ENCODE measurements around the gene PDHX. TPM values are rescaled to one million over a fixed set of nuclear protein-coding genes. Genes with fewer than 3 reads are reported as not detected.
A peak's percentile ranks its signal among the peaks of the same experiment; 100 is the strongest.

The PDHX gene
- total and polyA plus RNA-seq, 2 of the 4 experiments (the other 2 are of a cell fraction): 19.8 to 26.7 TPM

- H3K27ac ChIP-seq (ENCODE audit: insufficient read depth, low read length): no peak overlapping the region
- H3K18ac ChIP-seq (ENCODE audit: low read depth, low read length): peak overlapping the region; percentile 56; the same call in 1 of the 2 replicates
- peak overlapping the region; percentile 21 for H2BK5ac ChIP-seq (ENCODE audit: low read depth, low read length, poor library complexity, severe bottlenecking)
- peak overlapping the region; percentile 93 for H2BK120ac ChIP-seq (ENCODE audit: low read depth, low read length)
- no peaks in the 10 kb centered on the region for H4K20me1 ChIP-seq (ENCODE audit: insufficient read depth, low read length)
- no peak for ATAC-seq (ENCODE audit: low read depth)
- H3K4me1 ChIP-seq (ENCODE audit: control insufficient read depth, insufficient read depth, low read length): peaks cover 13% of the 10 kb centered on the region
- H3K4me2 ChIP-seq (ENCODE audit: low read depth, low read length): no peak overlapping the region
- BruUV-seq (replicated peaks): no TSS peak
- H3K9me3 ChIP-seq (ENCODE audit: control insufficient read depth, insufficient read depth, low read length): no peaks in the 10 kb centered on the region
- H3K27me3 ChIP-seq (ENCODE audit: control insufficient read depth, insufficient read depth, low read length): no peaks in the 10 kb centered on the region
- H3K4ac ChIP-seq (ENCODE audit: low read depth, low read length): peak overlapping the region; percentile 92
- H4K91ac ChIP-seq (ENCODE audit: insufficient read depth, low read depth, low read length): peak overlapping the region; percentile 92
- H3K14ac ChIP-seq (replicated peaks; ENCODE audit: low read depth, low read length): peak overlapping the region; percentile 88
- dilution Hi-C loops (cut with HindIII; ENCODE audit: low sequenced_read_pairs, unreplicated experiment): no loop called here
- no peak for TF ChIP-seq RAD21 (IDR thresholded peaks at IDR 0.05; ENCODE audit: low read length)
- TF ChIP-seq SMC3 (IDR thresholded peaks at IDR 0.05; ENCODE audit: low read depth, low read length): no peak
- TF ChIP-seq BHLHE40 (IDR thresholded peaks at IDR 0.05; ENCODE audit: low read depth, low read length): no peak
- TF ChIP-seq MXI1 (IDR thresholded peaks at IDR 0.05; ENCODE audit: borderline replicate concordance, low read depth, low read length): no peak
- TF ChIP-seq FOS (IDR thresholded peaks at IDR 0.05; ENCODE audit: low read depth, low read length): no peak
- no peak for TF ChIP-seq CTCF (conservative IDR thresholded peaks at IDR 0.05; ENCODE audit: low read depth, low read length)
- TF ChIP-seq NFE2L2 (IDR thresholded peaks at IDR 0.05; ENCODE audit: low read depth, low read length): no peak
- TF ChIP-seq, protein P1, sequence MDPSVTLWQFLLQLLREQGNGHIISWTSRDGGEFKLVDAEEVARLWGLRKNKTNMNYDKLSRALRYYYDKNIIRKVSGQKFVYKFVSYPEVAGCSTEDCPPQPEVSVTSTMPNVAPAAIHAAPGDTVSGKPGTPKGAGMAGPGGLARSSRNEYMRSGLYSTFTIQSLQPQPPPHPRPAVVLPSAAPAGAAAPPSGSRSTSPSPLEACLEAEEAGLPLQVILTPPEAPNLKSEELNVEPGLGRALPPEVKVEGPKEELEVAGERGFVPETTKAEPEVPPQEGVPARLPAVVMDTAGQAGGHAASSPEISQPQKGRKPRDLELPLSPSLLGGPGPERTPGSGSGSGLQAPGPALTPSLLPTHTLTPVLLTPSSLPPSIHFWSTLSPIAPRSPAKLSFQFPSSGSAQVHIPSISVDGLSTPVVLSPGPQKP (IDR thresholded peaks at IDR 0.05; ENCODE audit: borderline replicate concordance, low read depth, low read length): no peak
- no peak for TF ChIP-seq MAFK (IDR thresholded peaks at IDR 0.05; ENCODE audit: low read depth, low read length)
- no peak for TF ChIP-seq MAZ (IDR thresholded peaks at IDR 0.05; ENCODE audit: borderline replicate concordance, low read depth, low read length)
- TF ChIP-seq RCOR1 (IDR thresholded peaks at IDR 0.05; ENCODE audit: insufficient replicate concordance, low read length): no peak
- no peak for TF ChIP-seq RFX5 (IDR thresholded peaks at IDR 0.05; ENCODE audit: low read depth, low read length)
- TF ChIP-seq CHD1 (IDR thresholded peaks at IDR 0.05; ENCODE audit: low read depth, low read length): no peak
- no peak for TF ChIP-seq USF2 (IDR thresholded peaks at IDR 0.05; ENCODE audit: low read depth, low read length)
- TF ChIP-seq CEBPB (IDR thresholded peaks at IDR 0.05; ENCODE audit: low read depth, low read length): no peak
- TF ChIP-seq POLR2A (IDR thresholded peaks at IDR 0.05; ENCODE audit: low read depth, low read length): no peak
- intact Hi-C loops (cut with micrococcal nuclease): no loop called here
- H2AK5ac ChIP-seq (ENCODE audit: low read depth, low read length): peak overlapping the region; percentile 90
- H3K79me1 ChIP-seq (ENCODE audit: low read depth in 1 of 2, low read length in 2 of 2): peaks cover 0 to 17% of the 10 kb centered on the region in 2 experiments; a peak in 3 of 4 replicates
- H4K5ac ChIP-seq (ENCODE audit: low read depth, low read length): peak overlapping the region; percentile 7; the same call in 1 of the 2 replicates
- peak overlapping the region; percentile 32 to 75; a peak in 2 of 4 replicates for H4K8ac ChIP-seq (ENCODE audit: low read depth in 2 of 2, low read length in 2 of 2)
- DNase-seq: no peak
- H3K9ac ChIP-seq (ENCODE audit: low read depth, low read length): no peak overlapping the region
- 100% methylated on average over 1 of the region's 2 CpGs; no CpG with 5 or more reads in 1 of the 2 experiments for WGBS, 2 experiments (ENCODE audit: extremely low coverage in 2 of 2, insufficient read length in 1 of 2)
- no peak overlapping the region for H3K4me3 ChIP-seq (ENCODE audit: insufficient read depth, low read depth, low read length)
- peak overlapping the region; percentile 45 for H2AFZ ChIP-seq (replicated peaks; ENCODE audit: low read length, poor library complexity)
- no peaks in the 10 kb centered on the region for H3K36me3 ChIP-seq (ENCODE audit: control insufficient read depth, insufficient read depth, low read length)
- in situ Hi-C loops (cut with MboI; ENCODE audit: low sequenced_read_pairs): no loop called here
- ChIA-PET POLR2A (ENCODE audit: unreplicated experiment) (interaction anchor here (0.9 to 1.1 kb wide), 2 partner anchors 15 to 109 kb away, joined by 3 to 5 read pairs; no protein-coding TSS in a partner anchor), CTCF (interaction anchor here (1.3 to 1.4 kb wide), 2 partner anchors 9 to 109 kb away, joined by 4 to 5 read pairs; no protein-coding TSS in a partner anchor)
- peak overlapping the region; percentile 98 for H2BK20ac ChIP-seq (ENCODE audit: low read depth, low read length)
- peak overlapping the region; percentile 95 for H2BK15ac ChIP-seq (ENCODE audit: low read depth, low read length)
- H3K23ac ChIP-seq (ENCODE audit: low read depth, low read length): peak overlapping the region; percentile 49; the same call in 1 of the 2 replicates
- no peak overlapping the region for H2AK9ac ChIP-seq (replicated peaks; ENCODE audit: low read depth, low read length, poor library complexity)
- no peak overlapping the region; the same call in 1 of the 2 replicates for H3K56ac ChIP-seq (ENCODE audit: extremely low read depth, insufficient read depth, low read length)
- H3K9me1 ChIP-seq (ENCODE audit: insufficient read depth, low read length): peaks cover 19% of the 10 kb centered on the region
Observed at GRCh38 chr11:35031346-35031745, 114.9 kb downstream of the PDHX start.
